ENCODE results near the gene SHROOM3. TPM values are rescaled to one million over a fixed set of nuclear protein-coding genes. Genes with fewer than 3 reads are reported as not detected.
A peak's percentile ranks its signal among the peaks of the same experiment; 100 is the strongest.

Gene SHROOM3
- total RNA-seq, 2 donors from 2014 or later = 56.7 to 96.0 TPM

- H3K27ac ChIP-seq = peak overlapping the region; percentile 41 to 81 (median 69)
- no peaks in the 10 kb centered on the region for H3K36me3 ChIP-seq (replicated peaks in 1 of 2; ENCODE audit: insufficient read depth in 1 of 2, low read depth in 2 of 2)
- H3K4me1 ChIP-seq = peaks cover 23% of the 10 kb centered on the region
- no peak overlapping the region for H3K4me3 ChIP-seq
- DNase-seq = peak in 1 of 4 donors; percentile 27
- no peak for TF ChIP-seq POLR2A (IDR thresholded peaks at IDR 0.05)
- no peak for TF ChIP-seq CTCF (IDR thresholded peaks at IDR 0.05)
- intact Hi-C loops (cut with DNase I) = no loop called here
- no peak for ATAC-seq
- 21 to 92% methylated on average over 1 of the region's 1 CpG for WGBS, 2 donors
- H3K27me3 ChIP-seq = no peaks in the 10 kb centered on the region
- H3K9me3 ChIP-seq = no peaks in the 10 kb centered on the region
Measured at GRCh38 chr4:76589402-76589801, 154.4 kb downstream of the SHROOM3 start.

GRCh38 chr4:76589872-76590797 is 155.1 kb downstream of the SHROOM3 start:
- intact Hi-C loops (cut with DNase I) = no loop called here
- no peaks in the 10 kb centered on the region for H3K36me3 ChIP-seq (replicated peaks in 1 of 2; ENCODE audit: insufficient read depth in 1 of 2, low read depth in 2 of 2)
- peak overlapping the region; percentile 41 to 81 (median 69) for H3K27ac ChIP-seq
- H3K27me3 ChIP-seq = no peaks in the 10 kb centered on the region
- H3K4me3 ChIP-seq = no peak overlapping the region
- WGBS, 2 donors = 58 to 62% methylated on average over 10 of the region's 10 CpGs
- peak; percentile 47 to 71 (median 56) for DNase-seq
- TF ChIP-seq POLR2A (IDR thresholded peaks at IDR 0.05) (peak in 1 of 3 donors; percentile 25), CTCF (IDR thresholded peaks at IDR 0.05) (no peak)
- peak; percentile 61 for ATAC-seq
- H3K4me1 ChIP-seq = peaks cover 30% of the 10 kb centered on the region
- H3K9me3 ChIP-seq = no peaks in the 10 kb centered on the region

- peaks cover 29% of the 10 kb centered on the region for H3K4me1 ChIP-seq
- 59 to 76% methylated on average over 6 of the region's 6 CpGs for WGBS, 2 donors
- no peak for TF ChIP-seq CTCF (IDR thresholded peaks at IDR 0.05)
- TF ChIP-seq POLR2A (IDR thresholded peaks at IDR 0.05) = no peak
- DNase-seq (no peak), ATAC-seq (no peak)
- no peaks in the 10 kb centered on the region for H3K27me3 ChIP-seq
- H3K27ac ChIP-seq = peak overlapping the region in 3 of 4 donors; percentile 63 to 81 (median 75)
- intact Hi-C loops (cut with DNase I) = no loop called here
- no peaks in the 10 kb centered on the region for H3K9me3 ChIP-seq
- H3K4me3 ChIP-seq = no peak overlapping the region
- no peaks in the 10 kb centered on the region for H3K36me3 ChIP-seq (replicated peaks in 1 of 2; ENCODE audit: insufficient read depth in 1 of 2, low read depth in 2 of 2)
Measured at GRCh38 chr4:76590798-76591281, 155.8 kb downstream of the SHROOM3 start.

- intact Hi-C loops (cut with DNase I) = no loop called here
- Histone ChIP-seq H3K27me3 (no peaks in the 10 kb centered on the region), H3K36me3 (replicated peaks in 1 of 2; ENCODE audit: insufficient read depth in 1 of 2, low read depth in 2 of 2) (no peaks in the 10 kb centered on the region), H3K27ac (peak overlapping the region in 2 of 4 donors; percentile 7 to 81), H3K4me3 (no peak overlapping the region), H3K9me3 (no peaks in the 10 kb centered on the region), H3K4me1 (peaks cover 38% of the 10 kb centered on the region)
- TF ChIP-seq POLR2A (IDR thresholded peaks at IDR 0.05) (no peak), CTCF (IDR thresholded peaks at IDR 0.05) (no peak)
- WGBS, 2 donors = 83 to 89% methylated on average over 3 of the region's 3 CpGs
- no peak for ATAC-seq
- DNase-seq = no peak
Measured at GRCh38 chr4:76591992-76592391, 157.0 kb downstream of the SHROOM3 start.

All from body of pancreas (tissue), 4 donors.